OCI-LY3 (cell line): Measurements from ENCODE around the gene HPS5.

ENCODE experiments used
- H2AFZ ChIP-seq: fragments of 200-600, 300-600 bp; shearing (Covaris generic); 2 replicates; pipeline ENCODE4 v1.6.0; 2014; ENCODE audit warnings: antibody characterized with exemption, low read depth, low read length
- H3K27ac ChIP-seq: fragments of 200-600, 300-600 bp; sonication (generic); 2 replicates; pipeline ENCODE4 v1.5.1; 2014; ENCODE audit warnings: mild to moderate bottlenecking, low read length, moderate library complexity, mixed read lengths
- H3K27me3 ChIP-seq: fragments of 200-600, 300-600 bp; sonication (generic); 2 replicates; pipeline ENCODE4 v1.6.1; 2014; ENCODE audit warnings: low read depth, low read length, mixed read lengths
- H3K36me3 ChIP-seq: fragments of 200-600, 300-600 bp; sonication (generic); replicated peaks from 2 replicates; pipeline ENCODE3; 2014; ENCODE audit warnings: low read depth, low read length, mixed read lengths
- H3K4me1 ChIP-seq: fragments of 300-600, 200-600 bp; sonication (generic); 2 replicates; pipeline ENCODE4 v1.6.1; 2014; ENCODE audit warnings: low read length, mixed read lengths
- H3K4me2 ChIP-seq: fragments of 200-600, 300-600 bp; sonication (generic); 2 replicates; pipeline ENCODE4 v1.6.1; 2014; ENCODE audit warnings: low read length, mixed read lengths
- H3K4me3 ChIP-seq: fragments of 300-600, 200-600 bp; sonication (generic); 2 replicates; pipeline ENCODE4 v1.5.1; 2014; ENCODE audit warnings: antibody characterized with exemption, mild to moderate bottlenecking, low read length, moderate library complexity
- H3K79me2 ChIP-seq: fragments of 300-600, 200-600 bp; shearing (Covaris generic); 2 replicates; pipeline ENCODE4 v1.6.1; 2014; ENCODE audit warnings: mild to moderate bottlenecking, low read length, mixed read lengths
- H3K9ac ChIP-seq: fragments of 300-600, 200-600 bp; shearing (Covaris generic); 2 replicates; pipeline ENCODE4 v1.6.0; 2014; ENCODE audit warnings: mild to moderate bottlenecking, low read length, moderate library complexity
- H3K9me3 ChIP-seq: fragments of 200-600, 300-600 bp; shearing (Covaris generic); 2 replicates; pipeline ENCODE4 v1.6.1; 2014; ENCODE audit warnings: low read length, mixed read lengths; ENCODE audit not compliant: insufficient read depth
- H4K20me1 ChIP-seq: fragments of 200-600, 300-600 bp; sonication (generic); 2 replicates; pipeline ENCODE4 v1.6.1; 2016; ENCODE audit warnings: low read length, mixed read lengths; ENCODE audit not compliant: insufficient read depth
- CTCF ChIP-seq: fragments of 200-600, 300-600 bp; sonication (generic); IDR thresholded peaks from 2 replicates; pipeline ENCODE4 v1.5.1; 2014; ENCODE audit warnings: antibody characterized with exemption, low read length, low read depth
- EZH2phosphoT487 ChIP-seq: fragments of 200-600 bp; shearing (Covaris generic); IDR thresholded peaks from 2 replicates; pipeline ENCODE4 v1.6.1; 2018; ENCODE audit warnings: antibody characterized with exemption, mixed run types, low read depth

Gene HPS5

GRCh38 chr11:18321969-18322711 is at the start of gene HPS5, which contains the start of gene GTF2H1:
Gene HPS5, minus strand, starts transcription at chr11:18322140. Its CDS starts 4,282 bp downstream, at chr11:18317858.
Gene GTF2H1, plus strand, starts transcription at chr11:18322567. Its CDS starts 10,508 bp downstream, at chr11:18333075.
- H3K4me2 ChIP-seq, result peak within 1 kb of the TSS; percentile 89
- H3K9ac ChIP-seq, result peak within 1 kb of the TSS; percentile 95
- H3K79me2 ChIP-seq, result peaks cover 94% of the 10 kb centered on the region
- peak within 1 kb of the TSS; percentile 89 for H2AFZ ChIP-seq
- peaks cover 20% of the 10 kb centered on the region for H3K36me3 ChIP-seq
- H3K27ac ChIP-seq, result peak within 1 kb of the TSS; percentile 92
- H4K20me1 ChIP-seq, result peaks cover 15% of the 10 kb centered on the region; the same call in 1 of the 2 replicates
- no peaks in the 10 kb centered on the region for H3K27me3 ChIP-seq
- no peak for TF ChIP-seq EZH2phosphoT487
- no peak for TF ChIP-seq CTCF
- peak within 1 kb of the TSS; percentile 91 for H3K4me3 ChIP-seq
- no peaks in the 10 kb centered on the region for H3K9me3 ChIP-seq
- peaks cover 42% of the 10 kb centered on the region for H3K4me1 ChIP-seq

- H3K4me3 ChIP-seq, result no peak overlapping the region
- no peak overlapping the region for H2AFZ ChIP-seq
- peaks cover 18% of the 10 kb centered on the region for H3K36me3 ChIP-seq
- no peak overlapping the region for H3K4me2 ChIP-seq
- H4K20me1 ChIP-seq, result no peaks in the 10 kb centered on the region
- H3K9me3 ChIP-seq, result no peaks in the 10 kb centered on the region
- no peak overlapping the region for H3K9ac ChIP-seq
- H3K27ac ChIP-seq, result no peak overlapping the region
- TF ChIP-seq CTCF, result no peak
- no peak for TF ChIP-seq EZH2phosphoT487
- no peaks in the 10 kb centered on the region for H3K27me3 ChIP-seq
- H3K79me2 ChIP-seq, result no peaks in the 10 kb centered on the region
- H3K4me1 ChIP-seq, result no peaks in the 10 kb centered on the region
Measured at GRCh38 chr11:18371279-18371678, 49.3 kb upstream of the HPS5 start.

GRCh38 chr11:18369398-18369797 is 47.5 kb upstream of the HPS5 start:
- Histone ChIP-seq H2AFZ (no peak overlapping the region), H3K4me3 (no peak overlapping the region), H3K36me3 (peaks cover 27% of the 10 kb centered on the region), H3K4me2 (no peak overlapping the region), H3K9ac (no peak overlapping the region), H4K20me1 (no peaks in the 10 kb centered on the region), H3K9me3 (no peaks in the 10 kb centered on the region), H3K79me2 (no peaks in the 10 kb centered on the region), H3K27ac (no peak overlapping the region), H3K4me1 (no peaks in the 10 kb centered on the region), H3K27me3 (no peaks in the 10 kb centered on the region)
- TF ChIP-seq EZH2phosphoT487 (no peak), CTCF (no peak)

GRCh38 chr11:18368221-18368620 is 46.3 kb upstream of the HPS5 start:
- no peaks in the 10 kb centered on the region for H3K27me3 ChIP-seq
- H3K9ac ChIP-seq, result no peak overlapping the region
- no peaks in the 10 kb centered on the region for H3K4me1 ChIP-seq
- no peaks in the 10 kb centered on the region for H3K79me2 ChIP-seq
- no peak overlapping the region for H2AFZ ChIP-seq
- H3K4me3 ChIP-seq, result no peak overlapping the region
- no peaks in the 10 kb centered on the region for H3K9me3 ChIP-seq
- H4K20me1 ChIP-seq, result no peaks in the 10 kb centered on the region
- H3K27ac ChIP-seq, result no peak overlapping the region
- peaks cover 30% of the 10 kb centered on the region for H3K36me3 ChIP-seq
- H3K4me2 ChIP-seq, result no peak overlapping the region
- TF ChIP-seq EZH2phosphoT487 (no peak), CTCF (no peak)
